Progenitor cell of endocrine pancreas (in vitro differentiated cells): ENCODE data around the gene IZUMO4. TPM values are rescaled to one million over a fixed set of nuclear protein-coding genes. Genes with fewer than 3 reads are reported as not detected.
"Not testable (repeated sequence)": the region's sequence is repeated elsewhere in the genome, so short reads cannot be mapped to it uniquely, and the experiment has no call there.

Source experiments
- DNase-seq: peaks from one replicate; pipeline ENCODE4 v3.0.0; 2021; ENCODE audit warnings: low spot score; ENCODE audit not compliant: unreplicated experiment
- H3K27ac Mint-ChIP-seq: 2 replicates; pipeline ENCODE4 v1.8.0; 2021; ENCODE audit warnings: mild to moderate bottlenecking, moderate library complexity, mixed read lengths
- H3K27me3 Mint-ChIP-seq: 2 replicates; pipeline ENCODE4 v1.8.0; 2021; ENCODE audit warnings: mixed read lengths
- H3K36me3 Mint-ChIP-seq: 2 replicates; pipeline ENCODE4 v1.8.0; 2022; ENCODE audit warnings: mixed read lengths; ENCODE audit not compliant: insufficient read depth
- H3K4me1 Mint-ChIP-seq: 2 replicates; pipeline ENCODE4 v1.8.0; 2021; ENCODE audit warnings: low read depth, mixed read lengths
- H3K4me3 Mint-ChIP-seq: 2 replicates; pipeline ENCODE4 v1.8.0; 2021; ENCODE audit warnings: low read depth, mild to moderate bottlenecking, moderate library complexity, mixed read lengths
- H3K9me3 Mint-ChIP-seq: 2 replicates; pipeline ENCODE4 v1.8.0; 2021; ENCODE audit warnings: low read depth, mixed read lengths
- CTCF ChIP-seq: fragments of 200-600 bp; sonication (generic); IDR thresholded peaks from one replicate; pipeline ENCODE4 v1.5.0; 2021; ENCODE audit warnings: antibody characterized with exemption, mild to moderate bottlenecking; ENCODE audit not compliant: unreplicated experiment
- total RNA-seq: library from RNA; stranded (reverse); gene quantifications from 2 replicates; pipeline ENCODE4 v1.2.1, GENCODE V29; 2021

The IZUMO4 gene
- total RNA-seq, 1 donor from 2014 or later: 16.5 TPM

- no peak for DNase-seq
- no peak for TF ChIP-seq CTCF
- H3K4me3 Mint-ChIP-seq: no peak overlapping the region
- no peaks in the 10 kb centered on the region for H3K9me3 Mint-ChIP-seq
- H3K36me3 Mint-ChIP-seq: peaks cover 6% of the 10 kb centered on the region
- no peak overlapping the region for H3K27ac Mint-ChIP-seq
- no peaks in the 10 kb centered on the region for H3K27me3 Mint-ChIP-seq
- no peaks in the 10 kb centered on the region for H3K4me1 Mint-ChIP-seq
These were observed 9.1 kb upstream of the IZUMO4 start for GRCh38 chr19:2087621-2088100.

GRCh38 chr19:2089001-2089711 lies 7.6 kb upstream of the IZUMO4 start:
- DNase-seq: no peak
- H3K36me3 Mint-ChIP-seq: peaks cover 3% of the 10 kb centered on the region
- no peaks in the 10 kb centered on the region for H3K9me3 Mint-ChIP-seq
- H3K4me1 Mint-ChIP-seq: no peaks in the 10 kb centered on the region
- H3K27me3 Mint-ChIP-seq: no peaks in the 10 kb centered on the region
- no peak for TF ChIP-seq CTCF
- H3K27ac Mint-ChIP-seq: peak overlapping the region; percentile 88
- no peak overlapping the region for H3K4me3 Mint-ChIP-seq

GRCh38 chr19:2089727-2090053 lies 7.0 kb upstream of the IZUMO4 start:
- H3K4me1 Mint-ChIP-seq: peaks cover 3% of the 10 kb centered on the region
- H3K36me3 Mint-ChIP-seq: peaks cover 5% of the 10 kb centered on the region
- no peak for DNase-seq
- no peaks in the 10 kb centered on the region for H3K9me3 Mint-ChIP-seq
- H3K4me3 Mint-ChIP-seq: no peak overlapping the region
- H3K27ac Mint-ChIP-seq: no peak overlapping the region
- H3K27me3 Mint-ChIP-seq: no peaks in the 10 kb centered on the region
- TF ChIP-seq CTCF: no peak

GRCh38 chr19:2091926-2092525 lies 4.7 kb upstream of the IZUMO4 start:
- not testable (repeated sequence) for H3K36me3 Mint-ChIP-seq, H3K4me3 Mint-ChIP-seq, H3K27me3 Mint-ChIP-seq, H3K9me3 Mint-ChIP-seq, H3K27ac Mint-ChIP-seq, DNase-seq
- H3K4me1 Mint-ChIP-seq: peaks cover 10% of the 10 kb centered on the region

GRCh38 chr19:2096034-2096479 lies 658 bp upstream of the IZUMO4 start, which contains the start of gene MOB3A:
MOB3A (minus strand) TSS chr19:2096326; CDS start chr19:2078560, 17,766 bp downstream.
- Mint-ChIP-seq H3K27ac (peak within 1 kb of the TSS; percentile 96), H3K36me3 (peaks cover 4% of the 10 kb centered on the region)

More at GRCh38 chr19:2096034-2096479, 658 bp upstream of the IZUMO4 start, which contains the start of gene MOB3A:
- Mint-ChIP-seq H3K27me3 (no peaks in the 10 kb centered on the region), H3K9me3 (no peaks in the 10 kb centered on the region), H3K4me3 (peak within 1 kb of the TSS; percentile 88), H3K4me1 (peaks cover 10% of the 10 kb centered on the region)
- peak; percentile 58 for TF ChIP-seq CTCF
- no peak for DNase-seq
